ENCODE results near the gene ATG2B. TPM values are rescaled to one million over a fixed set of nuclear protein-coding genes. Genes with fewer than 3 reads are reported as not detected.

ATG2B gene
- polyA plus RNA-seq, 2 of the 4 experiments (the other 2 are of a cell fraction) = 7.1 to 17.0 TPM

DNA sequence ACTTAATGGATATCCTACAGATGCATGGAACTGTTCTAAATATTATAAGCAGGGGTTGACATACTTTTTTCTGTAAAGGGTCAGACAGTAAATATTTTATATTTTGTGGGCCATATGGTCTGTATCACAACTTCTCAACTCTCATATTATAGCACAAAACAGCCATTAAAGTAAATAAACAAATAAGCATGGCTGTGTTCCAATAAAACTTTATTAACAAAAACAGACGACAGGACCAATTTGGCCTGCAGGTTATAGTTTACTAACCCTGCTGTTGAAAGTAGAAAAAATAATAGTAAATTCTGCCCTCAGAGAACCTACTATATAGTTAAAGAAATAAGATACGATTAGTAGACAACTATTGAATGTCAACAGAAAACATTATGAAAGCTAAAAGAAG lies 17.5 kb downstream of the ATG2B start:
- H3K4me1 ChIP-seq = peaks cover 14% of the 10 kb centered on the region
- H3K9me3 ChIP-seq = no peaks in the 10 kb centered on the region
- no peak overlapping the region for H3K4me3 ChIP-seq
- ChIA-PET POLR2A (no interaction called here), CTCF (no interaction called here)
- WGBS (ENCODE audit: missing lambda C conversion rate) = 81% methylated on average over 2 of the region's 2 CpGs
- no peak for ATAC-seq
- no peak overlapping the region for H3K27ac ChIP-seq
- FAIRE-seq = no peak
- TF ChIP-seq, protein P1, sequence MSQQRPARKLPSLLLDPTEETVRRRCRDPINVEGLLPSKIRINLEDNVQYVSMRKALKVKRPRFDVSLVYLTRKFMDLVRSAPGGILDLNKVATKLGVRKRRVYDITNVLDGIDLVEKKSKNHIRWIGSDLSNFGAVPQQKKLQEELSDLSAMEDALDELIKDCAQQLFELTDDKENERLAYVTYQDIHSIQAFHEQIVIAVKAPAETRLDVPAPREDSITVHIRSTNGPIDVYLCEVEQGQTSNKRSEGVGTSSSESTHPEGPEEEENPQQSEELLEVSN (IDR thresholded peaks at IDR 0.05; ENCODE audit: borderline replicate concordance, low read depth) = no peak
- no peak for TF ChIP-seq CBX8 (IDR thresholded peaks at IDR 0.05)
- TF ChIP-seq HOXB5 (CRISPR knock-in tag; IDR thresholded peaks at IDR 0.05) = no peak
- H3K4me2 ChIP-seq = no peak overlapping the region
- no peak for DNase-seq (ENCODE audit: low read depth in 1 of 2, low spot score in 1 of 2)

DNA sequence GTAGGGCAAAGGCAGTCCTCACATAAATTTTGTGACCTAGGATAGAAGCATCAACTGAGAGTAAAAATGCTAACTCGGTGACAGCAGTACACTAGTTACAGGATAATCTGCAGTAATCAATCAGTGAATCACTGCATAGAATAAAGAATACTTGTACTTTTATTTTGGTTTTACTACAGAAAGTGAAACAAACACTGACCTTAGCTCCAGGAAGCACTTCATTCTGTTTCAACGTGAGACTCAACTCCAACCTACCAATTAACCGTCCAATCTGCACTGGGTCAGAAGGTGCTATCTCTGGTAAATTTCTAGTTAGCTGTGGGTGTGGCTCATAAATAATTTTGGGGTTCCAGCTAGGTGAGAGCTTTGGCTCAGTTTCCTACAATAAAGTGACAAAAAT lies 21.8 kb downstream of the ATG2B start:
- no peak overlapping the region for H3K4me2 ChIP-seq
- peaks cover 14% of the 10 kb centered on the region for H3K4me1 ChIP-seq
- no peak for DNase-seq (ENCODE audit: low read depth in 1 of 2, low spot score in 1 of 2)
- 79% methylated on average over 3 of the region's 3 CpGs for WGBS (ENCODE audit: missing lambda C conversion rate)
- no peak overlapping the region for H3K27ac ChIP-seq
- no peaks in the 10 kb centered on the region for H3K9me3 ChIP-seq
- no peak for ATAC-seq
- H3K4me3 ChIP-seq = no peak overlapping the region
- POLR2A ChIA-PET = no interaction called here
- TF ChIP-seq POLR2A (IDR thresholded peaks at IDR 0.05; ENCODE audit: low read length) = no peak
- TF ChIP-seq ZNF302 (CRISPR knock-in tag; IDR thresholded peaks at IDR 0.05) = no peak
- no peak for TF ChIP-seq BHLHE40 (IDR thresholded peaks at IDR 0.05; ENCODE audit: low read depth, low read length)
- TF ChIP-seq TP53 (CRISPR knock-in tag; IDR thresholded peaks at IDR 0.05) = no peak
- TF ChIP-seq SMC3 (IDR thresholded peaks at IDR 0.05) = no peak
- TF ChIP-seq NFE2L2 (conservative IDR thresholded peaks at IDR 0.05; ENCODE audit: low read length) = no peak
- TF ChIP-seq, protein P2, sequence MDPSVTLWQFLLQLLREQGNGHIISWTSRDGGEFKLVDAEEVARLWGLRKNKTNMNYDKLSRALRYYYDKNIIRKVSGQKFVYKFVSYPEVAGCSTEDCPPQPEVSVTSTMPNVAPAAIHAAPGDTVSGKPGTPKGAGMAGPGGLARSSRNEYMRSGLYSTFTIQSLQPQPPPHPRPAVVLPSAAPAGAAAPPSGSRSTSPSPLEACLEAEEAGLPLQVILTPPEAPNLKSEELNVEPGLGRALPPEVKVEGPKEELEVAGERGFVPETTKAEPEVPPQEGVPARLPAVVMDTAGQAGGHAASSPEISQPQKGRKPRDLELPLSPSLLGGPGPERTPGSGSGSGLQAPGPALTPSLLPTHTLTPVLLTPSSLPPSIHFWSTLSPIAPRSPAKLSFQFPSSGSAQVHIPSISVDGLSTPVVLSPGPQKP (IDR thresholded peaks at IDR 0.05; ENCODE audit: low read depth, low read length) = no peak
- TF ChIP-seq HOXA7 (CRISPR knock-in tag; IDR thresholded peaks at IDR 0.05) = no peak
- TF ChIP-seq, protein P3, sequence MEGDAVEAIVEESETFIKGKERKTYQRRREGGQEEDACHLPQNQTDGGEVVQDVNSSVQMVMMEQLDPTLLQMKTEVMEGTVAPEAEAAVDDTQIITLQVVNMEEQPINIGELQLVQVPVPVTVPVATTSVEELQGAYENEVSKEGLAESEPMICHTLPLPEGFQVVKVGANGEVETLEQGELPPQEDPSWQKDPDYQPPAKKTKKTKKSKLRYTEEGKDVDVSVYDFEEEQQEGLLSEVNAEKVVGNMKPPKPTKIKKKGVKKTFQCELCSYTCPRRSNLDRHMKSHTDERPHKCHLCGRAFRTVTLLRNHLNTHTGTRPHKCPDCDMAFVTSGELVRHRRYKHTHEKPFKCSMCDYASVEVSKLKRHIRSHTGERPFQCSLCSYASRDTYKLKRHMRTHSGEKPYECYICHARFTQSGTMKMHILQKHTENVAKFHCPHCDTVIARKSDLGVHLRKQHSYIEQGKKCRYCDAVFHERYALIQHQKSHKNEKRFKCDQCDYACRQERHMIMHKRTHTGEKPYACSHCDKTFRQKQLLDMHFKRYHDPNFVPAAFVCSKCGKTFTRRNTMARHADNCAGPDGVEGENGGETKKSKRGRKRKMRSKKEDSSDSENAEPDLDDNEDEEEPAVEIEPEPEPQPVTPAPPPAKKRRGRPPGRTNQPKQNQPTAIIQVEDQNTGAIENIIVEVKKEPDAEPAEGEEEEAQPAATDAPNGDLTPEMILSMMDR (IDR thresholded peaks at IDR 0.05) = no peak
- FAIRE-seq = no peak
- CTCF ChIA-PET = interaction anchor here (0.6 to 1.1 kb wide), 2 partner anchors 33 to 52 kb away, joined by 3 to 4 read pairs; no protein-coding TSS in a partner anchor

DNA sequence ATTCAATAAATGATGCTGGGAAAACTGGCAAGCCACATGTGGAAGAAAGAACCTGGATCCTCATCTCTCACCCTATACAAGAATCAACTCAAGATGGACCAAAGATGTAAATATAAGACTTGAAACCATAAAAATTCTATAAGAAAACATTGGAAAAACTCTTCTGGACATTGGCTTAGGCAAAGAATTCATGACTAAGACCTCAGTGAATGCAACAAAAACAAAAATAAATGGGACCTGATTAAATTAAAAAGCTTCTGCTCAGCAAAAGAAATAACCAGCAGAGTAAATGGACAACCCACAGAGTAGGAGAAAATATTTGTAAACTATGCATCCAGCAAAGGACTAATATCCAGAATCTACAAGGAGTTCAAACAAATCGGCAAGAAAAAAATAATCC lies 24.6 kb downstream of the ATG2B start:
- ChIA-PET CTCF (no interaction called here), POLR2A (no interaction called here)
- no peak overlapping the region for H3K4me2 ChIP-seq
- DNase-seq (ENCODE audit: low read depth in 1 of 2, low spot score in 1 of 2) (no peak), ATAC-seq (no peak), FAIRE-seq (no peak)
- 88% methylated on average over 1 of the region's 1 CpG for WGBS (ENCODE audit: missing lambda C conversion rate)
- TF ChIP-seq RFX5 (IDR thresholded peaks at IDR 0.05) (no peak), CBX8 (IDR thresholded peaks at IDR 0.05) (no peak)
- TF ChIP-seq, protein P4, sequence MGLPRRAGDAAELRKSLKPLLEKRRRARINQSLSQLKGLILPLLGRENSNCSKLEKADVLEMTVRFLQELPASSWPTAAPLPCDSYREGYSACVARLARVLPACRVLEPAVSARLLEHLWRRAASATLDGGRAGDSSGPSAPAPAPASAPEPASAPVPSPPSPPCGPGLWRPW (IDR thresholded peaks at IDR 0.05) = no peak
- H3K4me1 ChIP-seq = peaks cover 5% of the 10 kb centered on the region
- no peaks in the 10 kb centered on the region for H3K9me3 ChIP-seq
- no peak overlapping the region for H3K27ac ChIP-seq
- H3K4me3 ChIP-seq = no peak overlapping the region

DNA sequence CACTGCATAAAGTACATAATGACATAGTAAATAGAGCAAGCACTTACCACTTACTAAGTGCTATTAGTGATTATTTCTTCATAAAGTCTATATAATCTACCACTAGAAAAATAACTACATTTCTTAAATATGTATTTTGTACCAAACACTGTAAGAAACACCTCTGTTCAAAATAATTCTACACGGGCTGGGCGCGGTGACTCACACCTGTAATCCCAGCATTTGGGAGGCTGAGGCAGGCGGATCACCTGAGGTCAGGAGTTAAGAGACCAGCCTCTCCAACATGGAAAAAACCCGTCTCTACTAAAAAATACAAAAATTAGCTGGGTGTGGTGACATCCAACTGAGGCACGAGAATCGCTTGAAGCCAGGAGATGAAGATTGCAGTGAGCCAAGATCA lies 38.9 kb downstream of the ATG2B start:
- WGBS (ENCODE audit: missing lambda C conversion rate) = 94% methylated on average over 7 of the region's 7 CpGs
- H3K4me2 ChIP-seq = no peak overlapping the region
- DNase-seq (ENCODE audit: low read depth in 1 of 2, low spot score in 1 of 2) (no peak), ATAC-seq (no peak), FAIRE-seq (no peak)
- ChIA-PET POLR2A (no interaction called here), CTCF (no interaction called here)
- no peak overlapping the region for H3K27ac ChIP-seq
- H3K9me3 ChIP-seq = no peaks in the 10 kb centered on the region
- H3K4me3 ChIP-seq = no peak overlapping the region
- H3K4me1 ChIP-seq = no peaks in the 10 kb centered on the region
- no peak for TF ChIP-seq PHF8 (IDR thresholded peaks at IDR 0.05; ENCODE audit: borderline replicate concordance, low read depth)
- TF ChIP-seq, protein P3 (IDR thresholded peaks at IDR 0.05) = no peak
- no peak for TF ChIP-seq ESRRA (IDR thresholded peaks at IDR 0.05; ENCODE audit: borderline replicate concordance, low read length)
- TF ChIP-seq RARB (CRISPR knock-in tag; IDR thresholded peaks at IDR 0.05) = no peak
- no peak for TF ChIP-seq NR3C1 (IDR thresholded peaks at IDR 0.05)
- TF ChIP-seq, protein P5, sequence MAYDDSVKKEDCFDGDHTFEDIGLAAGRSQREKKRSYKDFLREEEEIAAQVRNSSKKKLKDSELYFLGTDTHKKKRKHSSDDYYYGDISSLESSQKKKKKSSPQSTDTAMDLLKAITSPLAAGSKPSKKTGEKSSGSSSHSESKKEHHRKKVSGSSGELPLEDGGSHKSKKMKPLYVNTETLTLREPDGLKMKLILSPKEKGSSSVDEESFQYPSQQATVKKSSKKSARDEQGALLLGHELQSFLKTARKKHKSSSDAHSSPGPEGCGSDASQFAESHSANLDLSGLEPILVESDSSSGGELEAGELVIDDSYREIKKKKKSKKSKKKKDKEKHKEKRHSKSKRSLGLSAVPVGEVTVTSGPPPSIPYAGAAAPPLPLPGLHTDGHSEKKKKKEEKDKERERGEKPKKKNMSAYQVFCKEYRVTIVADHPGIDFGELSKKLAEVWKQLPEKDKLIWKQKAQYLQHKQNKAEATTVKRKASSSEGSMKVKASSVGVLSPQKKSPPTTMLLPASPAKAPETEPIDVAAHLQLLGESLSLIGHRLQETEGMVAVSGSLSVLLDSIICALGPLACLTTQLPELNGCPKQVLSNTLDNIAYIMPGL (CRISPR knock-in tag; IDR thresholded peaks at IDR 0.05; ENCODE audit: borderline replicate concordance) = no peak
- TF ChIP-seq, protein P6, sequence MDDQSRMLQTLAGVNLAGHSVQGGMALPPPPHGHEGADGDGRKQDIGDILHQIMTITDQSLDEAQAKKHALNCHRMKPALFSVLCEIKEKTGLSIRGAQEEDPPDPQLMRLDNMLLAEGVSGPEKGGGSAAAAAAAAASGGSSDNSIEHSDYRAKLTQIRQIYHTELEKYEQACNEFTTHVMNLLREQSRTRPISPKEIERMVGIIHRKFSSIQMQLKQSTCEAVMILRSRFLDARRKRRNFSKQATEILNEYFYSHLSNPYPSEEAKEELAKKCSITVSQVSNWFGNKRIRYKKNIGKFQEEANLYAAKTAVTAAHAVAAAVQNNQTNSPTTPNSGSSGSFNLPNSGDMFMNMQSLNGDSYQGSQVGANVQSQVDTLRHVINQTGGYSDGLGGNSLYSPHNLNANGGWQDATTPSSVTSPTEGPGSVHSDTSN (IDR thresholded peaks at IDR 0.05) = no peak
- TF ChIP-seq HDAC2 (IDR thresholded peaks at IDR 0.05) = no peak
- no peak for TF ChIP-seq TP53 (CRISPR knock-in tag; IDR thresholded peaks at IDR 0.05)
- no peak for TF ChIP-seq RCOR1 (IDR thresholded peaks at IDR 0.05; ENCODE audit: low read depth, low read length)
- TF ChIP-seq ZNF302 (CRISPR knock-in tag; IDR thresholded peaks at IDR 0.05) = no peak
- TF ChIP-seq CBX8 (IDR thresholded peaks at IDR 0.05) = no peak
